Activated naive CD4-positive, alpha-beta T cell treated with anti-CD3 and anti-CD28 coated beads, Interleukin-2, amount 10 ng/mL, durations not matched to agents 5 hours and 36 hours (primary cell): Measurements from ENCODE around the gene KCNH5. TPM values are rescaled to one million over a fixed set of nuclear protein-coding genes. Genes with fewer than 3 reads are reported as not detected.

Experiments
- total RNA-seq, 2 experiments: library from RNA; stranded (reverse); gene quantifications; one replicate each; pipeline ENCODE4 v1.2.3, GENCODE V29; 2021

The KCNH5 gene, protein sequence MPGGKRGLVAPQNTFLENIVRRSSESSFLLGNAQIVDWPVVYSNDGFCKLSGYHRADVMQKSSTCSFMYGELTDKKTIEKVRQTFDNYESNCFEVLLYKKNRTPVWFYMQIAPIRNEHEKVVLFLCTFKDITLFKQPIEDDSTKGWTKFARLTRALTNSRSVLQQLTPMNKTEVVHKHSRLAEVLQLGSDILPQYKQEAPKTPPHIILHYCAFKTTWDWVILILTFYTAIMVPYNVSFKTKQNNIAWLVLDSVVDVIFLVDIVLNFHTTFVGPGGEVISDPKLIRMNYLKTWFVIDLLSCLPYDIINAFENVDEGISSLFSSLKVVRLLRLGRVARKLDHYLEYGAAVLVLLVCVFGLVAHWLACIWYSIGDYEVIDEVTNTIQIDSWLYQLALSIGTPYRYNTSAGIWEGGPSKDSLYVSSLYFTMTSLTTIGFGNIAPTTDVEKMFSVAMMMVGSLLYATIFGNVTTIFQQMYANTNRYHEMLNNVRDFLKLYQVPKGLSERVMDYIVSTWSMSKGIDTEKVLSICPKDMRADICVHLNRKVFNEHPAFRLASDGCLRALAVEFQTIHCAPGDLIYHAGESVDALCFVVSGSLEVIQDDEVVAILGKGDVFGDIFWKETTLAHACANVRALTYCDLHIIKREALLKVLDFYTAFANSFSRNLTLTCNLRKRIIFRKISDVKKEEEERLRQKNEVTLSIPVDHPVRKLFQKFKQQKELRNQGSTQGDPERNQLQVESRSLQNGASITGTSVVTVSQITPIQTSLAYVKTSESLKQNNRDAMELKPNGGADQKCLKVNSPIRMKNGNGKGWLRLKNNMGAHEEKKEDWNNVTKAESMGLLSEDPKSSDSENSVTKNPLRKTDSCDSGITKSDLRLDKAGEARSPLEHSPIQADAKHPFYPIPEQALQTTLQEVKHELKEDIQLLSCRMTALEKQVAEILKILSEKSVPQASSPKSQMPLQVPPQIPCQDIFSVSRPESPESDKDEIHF
- not detected for total RNA-seq

DNA sequence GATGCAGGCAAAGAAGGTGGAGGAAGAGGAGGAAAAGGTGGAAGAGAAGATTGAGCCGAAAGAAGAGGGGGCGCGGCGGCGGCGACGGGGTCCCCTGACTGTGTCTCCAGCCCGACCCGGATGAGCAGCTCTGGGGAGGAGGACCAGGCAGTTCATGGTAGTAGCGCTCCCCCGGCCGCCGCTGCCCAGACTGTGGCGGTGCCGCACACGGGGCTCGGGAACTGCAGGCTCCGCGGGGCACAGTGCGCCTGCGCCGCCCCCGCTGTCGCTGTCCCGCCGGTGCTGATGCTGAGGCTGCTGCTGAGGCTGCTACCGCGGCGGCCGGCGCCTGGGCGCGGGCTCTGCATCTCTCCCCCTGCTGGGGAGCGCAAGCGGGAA lies at the start of gene KCNH5:
KCNH5 (minus strand) TSS at position 225 of the 378 bp plus-strand sequence. CDS start 272 bp downstream, outside the sequence.

Other genes starting within 250 kb of the KCNH5 start
- not detected for gene RHOJ, start 159.0 kb upstream of the KCNH5 start, total RNA-seq